Tibial nerve (tissue), 4 donors: Measurements from ENCODE around the gene TMEM116. TPM values are rescaled to one million over a fixed set of nuclear protein-coding genes. Genes with fewer than 3 reads are reported as not detected.

Experiments
- DNase-seq, 2 donors: peaks; one replicate each; pipeline ENCODE4 v3.0.0-alpha.2; 2019; ENCODE audit warnings: low spot score in 2 of 2
- H3K27ac ChIP-seq, 4 donors: fragments of 200-600 bp; sonication (generic) in 3 of 4; one replicate each; pipeline ENCODE4 v1.5.1; 2017 to 2019; ENCODE audit warnings: mild to moderate bottlenecking in 1 of 4
- H3K27me3 ChIP-seq, 2 donors: fragments of 200-600 bp; sonication (generic) in 1 of 2; one replicate each; pipeline versions ENCODE4 v1.5.1 to v1.6.0; 2017 to 2019
- H3K36me3 ChIP-seq, 3 donors: fragments of 200-600 bp; sonication (generic); one replicate each; pipeline ENCODE4 v1.5.1; 2018 to 2019
- H3K4me1 ChIP-seq, 4 donors: fragments of 200-600 bp; sonication (generic) in 3 of 4; one replicate each; pipeline ENCODE4 v1.5.1; 2017 to 2019
- H3K4me3 ChIP-seq, 4 donors: fragments of 200-600 bp; sonication (generic) in 3 of 4; one replicate each; pipeline ENCODE4 v1.5.1; 2017 to 2019; ENCODE audit warnings: mild to moderate bottlenecking in 1 of 4, moderate library complexity in 1 of 4
- H3K9me3 ChIP-seq, 4 donors: fragments of 200-600 bp; sonication (generic) in 3 of 4; one replicate each; pipeline ENCODE4 v1.5.1; 2017 to 2019
- EP300 ChIP-seq, 2 donors: sonication (generic); formaldehyde crosslinking; IDR thresholded peaks; one replicate each; pipeline ENCODE4 v1.6.1; 2017; ENCODE audit warnings: antibody characterized with exemption in 2 of 2, mild to moderate bottlenecking in 1 of 2
- POLR2A ChIP-seq, 2 donors: fragments of 450-650 bp; IDR thresholded peaks; one replicate each; pipeline ENCODE4 v1.6.1; 2017; ENCODE audit warnings: antibody characterized with exemption in 2 of 2, mild to moderate bottlenecking in 2 of 2, moderate library complexity in 2 of 2
- WGBS, 2 donors: methylation state at CpG; one replicate each; pipeline ENCODE4 v1.1.5; 2018; 5-methylcytosine and 5-hydroxymethylcytosine counted together
- total RNA-seq, 4 donors: library from RNA; depleted of rRNA; stranded (reverse); fragments of >200 nt; gene quantifications; one replicate each; pipeline ENCODE4 v1.1.0, GENCODE V29; 2016
- TF ChIP-seq, protein P1 (sequence below), 5 experiments: fragments of 200-600 bp in 3 of 5; fragments of 450-650 bp in 2 of 5; sonication (generic) in 3 of 5; IDR thresholded peaks; one replicate each; pipeline ENCODE4 v1.5.1; 2016 to 2019; ENCODE audit warnings: antibody characterized with exemption in 5 of 5, mild to moderate bottlenecking in 3 of 5, moderate library complexity in 2 of 5

TMEM116 gene
- total RNA-seq, 4 donors from 2014 or later: 6.9 to 18.1 (median 14.4) TPM

DNA sequence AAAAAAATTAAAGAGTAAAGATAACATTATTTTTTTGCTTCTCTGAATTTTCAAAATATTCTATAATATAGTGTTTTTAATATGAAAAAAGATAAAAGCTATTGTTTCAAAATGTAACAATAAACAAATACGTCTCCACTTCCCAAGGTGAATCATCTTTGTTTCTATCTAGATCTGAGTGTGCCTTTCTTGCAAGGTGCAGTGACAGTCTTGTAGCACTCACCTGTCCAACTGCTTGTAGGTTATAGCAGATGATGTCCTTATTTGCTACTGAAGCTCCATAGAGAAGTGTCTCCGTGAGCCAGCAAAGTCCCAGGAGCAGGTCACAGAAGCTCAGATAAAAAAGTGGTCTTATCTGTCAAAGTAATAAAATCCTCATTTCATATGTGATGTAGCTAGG, 21.4 kb downstream of the TMEM116 start:
- WGBS, 2 donors: 88 to 99% methylated on average over 2 of the region's 2 CpGs
- Histone ChIP-seq H3K4me3 (no peak overlapping the region), H3K9me3 (no peaks in the 10 kb centered on the region), H3K27ac (no peak overlapping the region), H3K36me3 (peaks cover 0 to 22% (median 0%) of the 10 kb centered on the region in 3 donors), H3K27me3 (no peaks in the 10 kb centered on the region), H3K4me1 (peaks cover 0 to 9% (median 0%) of the 10 kb centered on the region in 4 donors)
- TF ChIP-seq, protein P1, sequence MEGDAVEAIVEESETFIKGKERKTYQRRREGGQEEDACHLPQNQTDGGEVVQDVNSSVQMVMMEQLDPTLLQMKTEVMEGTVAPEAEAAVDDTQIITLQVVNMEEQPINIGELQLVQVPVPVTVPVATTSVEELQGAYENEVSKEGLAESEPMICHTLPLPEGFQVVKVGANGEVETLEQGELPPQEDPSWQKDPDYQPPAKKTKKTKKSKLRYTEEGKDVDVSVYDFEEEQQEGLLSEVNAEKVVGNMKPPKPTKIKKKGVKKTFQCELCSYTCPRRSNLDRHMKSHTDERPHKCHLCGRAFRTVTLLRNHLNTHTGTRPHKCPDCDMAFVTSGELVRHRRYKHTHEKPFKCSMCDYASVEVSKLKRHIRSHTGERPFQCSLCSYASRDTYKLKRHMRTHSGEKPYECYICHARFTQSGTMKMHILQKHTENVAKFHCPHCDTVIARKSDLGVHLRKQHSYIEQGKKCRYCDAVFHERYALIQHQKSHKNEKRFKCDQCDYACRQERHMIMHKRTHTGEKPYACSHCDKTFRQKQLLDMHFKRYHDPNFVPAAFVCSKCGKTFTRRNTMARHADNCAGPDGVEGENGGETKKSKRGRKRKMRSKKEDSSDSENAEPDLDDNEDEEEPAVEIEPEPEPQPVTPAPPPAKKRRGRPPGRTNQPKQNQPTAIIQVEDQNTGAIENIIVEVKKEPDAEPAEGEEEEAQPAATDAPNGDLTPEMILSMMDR (IDR thresholded peaks at IDR 0.05): no peak
- no peak for TF ChIP-seq EP300 (IDR thresholded peaks at IDR 0.05)
- TF ChIP-seq POLR2A (IDR thresholded peaks at IDR 0.05): no peak
- DNase-seq: no peak

DNA sequence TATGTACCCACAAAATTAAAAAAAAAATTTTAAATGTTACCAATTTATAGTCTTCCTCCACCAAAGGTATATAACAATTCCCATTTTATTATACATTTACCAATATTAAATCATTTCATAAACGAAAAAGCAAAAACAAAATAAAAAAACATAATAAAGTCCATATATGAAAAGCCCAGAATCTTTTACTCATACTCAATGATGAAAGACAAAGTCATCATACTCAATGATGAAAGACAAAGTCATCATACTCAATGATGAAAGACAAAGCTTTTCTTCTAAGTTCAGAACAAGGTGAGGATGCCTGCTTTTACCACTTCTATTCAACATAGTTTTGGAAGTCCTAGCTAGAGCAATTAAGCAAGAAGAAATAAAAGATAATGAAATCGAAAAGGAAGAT, 28.1 kb downstream of the TMEM116 start:
- DNase-seq: no peak
- H3K4me3 ChIP-seq: no peak overlapping the region
- TF ChIP-seq, protein P1 (IDR thresholded peaks at IDR 0.05): no peak
- TF ChIP-seq POLR2A (IDR thresholded peaks at IDR 0.05) (no peak), EP300 (IDR thresholded peaks at IDR 0.05) (no peak)
- H3K4me1 ChIP-seq: no peaks in the 10 kb centered on the region
- peaks cover 0 to 13% (median 0%) of the 10 kb centered on the region in 3 donors for H3K36me3 ChIP-seq
- no peaks in the 10 kb centered on the region for H3K27me3 ChIP-seq
- no peak overlapping the region for H3K27ac ChIP-seq
- H3K9me3 ChIP-seq: no peaks in the 10 kb centered on the region
- 86 to 91% methylated on average over 2 of the region's 2 CpGs for WGBS, 2 donors

DNA sequence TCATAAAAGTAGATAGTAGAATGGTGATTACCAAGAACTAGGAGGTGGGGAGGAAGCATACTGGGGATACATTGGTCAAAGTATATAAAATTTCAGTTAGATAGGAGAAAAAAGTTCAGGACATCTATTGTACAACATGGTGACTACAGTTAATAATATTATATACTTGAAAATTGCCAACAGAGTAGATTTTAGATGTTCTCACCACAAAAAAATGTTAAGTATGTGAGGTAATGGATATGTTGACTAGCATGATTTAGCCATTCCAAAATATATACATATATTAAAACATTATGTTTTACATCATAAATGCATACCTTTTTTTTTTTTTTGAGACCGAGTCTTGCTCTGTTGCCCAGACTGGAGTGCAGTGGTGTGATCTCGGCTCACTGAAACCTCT, 31.0 kb downstream of the TMEM116 start:
- TF ChIP-seq POLR2A (IDR thresholded peaks at IDR 0.05) (no peak), EP300 (IDR thresholded peaks at IDR 0.05) (no peak)
- TF ChIP-seq, protein P1 (IDR thresholded peaks at IDR 0.05): no peak
- no peaks in the 10 kb centered on the region for H3K27me3 ChIP-seq
- no peak overlapping the region for H3K4me3 ChIP-seq
- no peak overlapping the region for H3K27ac ChIP-seq
- DNase-seq: no peak
- H3K36me3 ChIP-seq: peaks cover 0 to 20% (median 0%) of the 10 kb centered on the region in 3 donors
- H3K9me3 ChIP-seq: no peaks in the 10 kb centered on the region
- H3K4me1 ChIP-seq: no peaks in the 10 kb centered on the region
- 76 to 92% methylated on average over 2 of the region's 2 CpGs for WGBS, 2 donors

DNA sequence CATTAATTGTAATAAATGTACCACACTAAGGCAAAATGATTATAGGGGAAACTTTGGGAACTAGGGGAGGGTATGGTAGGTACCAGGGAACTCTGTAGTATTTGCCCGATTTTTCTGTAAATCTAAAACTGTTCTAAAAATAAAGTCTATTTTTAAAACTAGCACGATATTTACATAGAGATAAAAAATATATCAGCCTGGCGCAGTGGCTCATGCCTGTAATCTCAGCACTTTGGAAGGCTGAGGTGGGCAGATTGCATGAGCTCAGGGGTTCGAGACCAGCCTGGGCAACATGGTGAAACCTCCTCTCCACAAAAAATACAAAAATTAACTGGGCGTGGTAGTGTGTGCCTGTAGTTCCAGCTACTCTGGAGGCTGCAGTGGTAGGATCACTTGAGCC, 32.4 kb downstream of the TMEM116 start:
- no peaks in the 10 kb centered on the region for H3K27me3 ChIP-seq
- 91 to 95% methylated on average over 5 of the region's 5 CpGs for WGBS, 2 donors

DNA sequence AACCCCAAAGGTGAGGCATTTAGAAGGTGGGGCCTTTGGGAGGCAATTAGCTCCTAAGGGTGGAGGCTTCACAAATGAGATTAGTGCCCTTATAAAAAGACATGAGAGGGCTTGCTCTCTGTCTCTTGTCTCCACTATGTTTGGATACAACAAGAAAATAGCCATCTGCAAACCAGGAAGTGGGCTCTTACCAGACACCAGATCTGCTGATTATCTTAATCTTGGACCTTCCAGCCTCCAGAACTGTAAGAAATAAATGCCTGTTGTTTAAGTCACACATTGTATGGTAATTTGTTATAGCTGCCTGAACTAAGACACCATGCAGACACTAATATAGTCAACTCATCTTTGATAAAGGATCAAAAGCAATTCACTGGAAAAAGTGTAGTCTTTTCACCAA, 34.4 kb downstream of the TMEM116 start:
- H3K27ac ChIP-seq: no peak overlapping the region
- TF ChIP-seq POLR2A (IDR thresholded peaks at IDR 0.05) (no peak), EP300 (IDR thresholded peaks at IDR 0.05) (no peak)
- TF ChIP-seq, protein P1 (IDR thresholded peaks at IDR 0.05): no peak
- no peaks in the 10 kb centered on the region for H3K9me3 ChIP-seq
- no peak overlapping the region for H3K4me3 ChIP-seq
- H3K4me1 ChIP-seq: no peaks in the 10 kb centered on the region
- DNase-seq: no peak
- H3K27me3 ChIP-seq: no peaks in the 10 kb centered on the region
- H3K36me3 ChIP-seq: peaks cover 0 to 17% (median 0%) of the 10 kb centered on the region in 3 donors

More for the DNA sequence above, 32.4 kb downstream of the TMEM116 start:
- DNase-seq: no peak
- Histone ChIP-seq H3K36me3 (peaks cover 0 to 18% (median 0%) of the 10 kb centered on the region in 3 donors), H3K4me3 (no peak overlapping the region), H3K27ac (no peak overlapping the region), H3K4me1 (no peaks in the 10 kb centered on the region), H3K9me3 (no peaks in the 10 kb centered on the region)
- TF ChIP-seq EP300 (IDR thresholded peaks at IDR 0.05): no peak
- TF ChIP-seq POLR2A (IDR thresholded peaks at IDR 0.05): no peak
- TF ChIP-seq, protein P1 (IDR thresholded peaks at IDR 0.05): no peak
